Measurements from ENCODE around the gene MFSD11. TPM values are rescaled to one million over a fixed set of nuclear protein-coding genes. Genes with fewer than 3 reads are reported as not detected.
"Not testable (repeated sequence)": the region's sequence is repeated elsewhere in the genome, so short reads cannot be mapped to it uniquely, and the experiment has no call there.

MFSD11 gene
- polyA plus RNA-seq, 3 donors from 2014 or later = 25.2 to 48.0 (median 36.0) TPM

GRCh38 chr17:76713765-76714164 lies 24.2 kb upstream of the MFSD11 start:
- Mint-ChIP-seq H3K27ac (peak overlapping the region in 5 of 6 donors; percentile 68 to 100 (median 96)), H3K27me3 (ENCODE audit: low read depth in 3 of 3) (peaks cover 11 to 29% (median 29%) of the 10 kb centered on the region in 3 donors), H3K9me3 (no peaks in the 10 kb centered on the region), H3K36me3 (peaks cover 15 to 27% (median 15%) of the 10 kb centered on the region in 3 donors), H3K4me1 (peaks cover 52 to 63% of the 10 kb centered on the region in 2 donors), H3K4me3 (peak overlapping the region in 1 of 5 donors; percentile 2)
- DNase-seq = no peak

GRCh38 chr17:76714336-76714735 lies 23.6 kb upstream of the MFSD11 start:
- Mint-ChIP-seq H3K27ac (peak overlapping the region; percentile 57 to 100 (median 96)), H3K4me3 (no peak overlapping the region), H3K4me1 (peaks cover 50 to 58% of the 10 kb centered on the region in 2 donors), H3K9me3 (no peaks in the 10 kb centered on the region), H3K27me3 (ENCODE audit: low read depth in 3 of 3) (peaks cover 11 to 29% (median 27%) of the 10 kb centered on the region in 3 donors), H3K36me3 (peaks cover 15 to 30% (median 18%) of the 10 kb centered on the region in 3 donors)
- no peak for DNase-seq

- peaks cover 11 to 29% (median 23%) of the 10 kb centered on the region in 3 donors for H3K27me3 Mint-ChIP-seq (ENCODE audit: low read depth in 3 of 3)
- peak overlapping the region; percentile 70 to 87 (median 77) for H3K4me3 Mint-ChIP-seq
- peak overlapping the region; percentile 96 to 100 (median 98) for H3K27ac Mint-ChIP-seq
- peaks cover 17 to 36% (median 22%) of the 10 kb centered on the region in 3 donors for H3K36me3 Mint-ChIP-seq
- H3K4me1 Mint-ChIP-seq = peaks cover 44 to 51% of the 10 kb centered on the region in 2 donors
- no peaks in the 10 kb centered on the region for H3K9me3 Mint-ChIP-seq
- peak; percentile 67 to 72 (median 71) for DNase-seq
Observed at GRCh38 chr17:76714822-76715495, 23.0 kb upstream of the MFSD11 start.

- no peak for DNase-seq
- peaks cover 19 to 41% (median 22%) of the 10 kb centered on the region in 3 donors for H3K36me3 Mint-ChIP-seq
- peak overlapping the region; percentile 96 to 100 (median 98) for H3K27ac Mint-ChIP-seq
- H3K4me1 Mint-ChIP-seq = peaks cover 41 to 50% of the 10 kb centered on the region in 2 donors
- H3K4me3 Mint-ChIP-seq = peak overlapping the region; percentile 28 to 80 (median 71)
- H3K27me3 Mint-ChIP-seq (ENCODE audit: low read depth in 3 of 3) = peaks cover 11 to 29% (median 21%) of the 10 kb centered on the region in 3 donors
- no peaks in the 10 kb centered on the region for H3K9me3 Mint-ChIP-seq
Observed at GRCh38 chr17:76715496-76715830, 22.5 kb upstream of the MFSD11 start.

- peak; percentile 89 to 95 (median 91) for DNase-seq
- peaks cover 11 to 28% (median 21%) of the 10 kb centered on the region in 3 donors for H3K27me3 Mint-ChIP-seq (ENCODE audit: low read depth in 3 of 3)
- peak overlapping the region; percentile 2 to 80 (median 70) for H3K4me3 Mint-ChIP-seq
- H3K36me3 Mint-ChIP-seq = peaks cover 25 to 50% (median 27%) of the 10 kb centered on the region in 3 donors
- H3K4me1 Mint-ChIP-seq = peaks cover 38 to 45% of the 10 kb centered on the region in 2 donors
- H3K9me3 Mint-ChIP-seq = no peaks in the 10 kb centered on the region
- peak overlapping the region; percentile 96 to 100 (median 98) for H3K27ac Mint-ChIP-seq
Observed at GRCh38 chr17:76716146-76716838, 21.6 kb upstream of the MFSD11 start.

- H3K36me3 Mint-ChIP-seq = peaks cover 30 to 55% (median 33%) of the 10 kb centered on the region in 3 donors
- H3K27ac Mint-ChIP-seq = peak overlapping the region; percentile 96 to 100 (median 98)
- peaks cover 35 to 46% of the 10 kb centered on the region in 2 donors for H3K4me1 Mint-ChIP-seq
- DNase-seq = no peak
- H3K4me3 Mint-ChIP-seq = peak overlapping the region in 4 of 5 donors; percentile 2 to 80 (median 70)
- H3K27me3 Mint-ChIP-seq (ENCODE audit: low read depth in 3 of 3) = peaks cover 13 to 31% (median 21%) of the 10 kb centered on the region in 3 donors
- H3K9me3 Mint-ChIP-seq = no peaks in the 10 kb centered on the region
Observed at GRCh38 chr17:76716839-76717215, 21.1 kb upstream of the MFSD11 start.

- no peak for DNase-seq
Observed at GRCh38 chr17:76718516-76718915, 19.4 kb upstream of the MFSD11 start.

GRCh38 chr17:76720211-76720610 lies 17.7 kb upstream of the MFSD11 start:
- peaks cover 23 to 60% (median 36%) of the 10 kb centered on the region in 3 donors for H3K36me3 Mint-ChIP-seq
- H3K27me3 Mint-ChIP-seq (ENCODE audit: low read depth in 3 of 3) = peaks cover 16 to 32% (median 19%) of the 10 kb centered on the region in 3 donors
- no peak overlapping the region for H3K4me3 Mint-ChIP-seq

More at GRCh38 chr17:76718516-76718915, 19.4 kb upstream of the MFSD11 start:
- Mint-ChIP-seq H3K27ac (peak overlapping the region; percentile 23 to 98 (median 78)), H3K9me3 (no peaks in the 10 kb centered on the region), H3K27me3 (ENCODE audit: low read depth in 3 of 3) (peaks cover 16 to 39% (median 21%) of the 10 kb centered on the region in 3 donors), H3K36me3 (peaks cover 30 to 64% (median 37%) of the 10 kb centered on the region in 3 donors), H3K4me1 (peaks cover 42 to 50% of the 10 kb centered on the region in 2 donors), H3K4me3 (no peak overlapping the region)

GRCh38 chr17:76720941-76721340 lies 17.0 kb upstream of the MFSD11 start:
- H3K36me3 Mint-ChIP-seq = peaks cover 23 to 60% (median 42%) of the 10 kb centered on the region in 3 donors
- peaks cover 40 to 42% of the 10 kb centered on the region in 2 donors for H3K4me1 Mint-ChIP-seq
- H3K27ac Mint-ChIP-seq = peak overlapping the region in 4 of 6 donors; percentile 22 to 98 (median 68)
- H3K9me3 Mint-ChIP-seq = no peaks in the 10 kb centered on the region
- no peak overlapping the region for H3K4me3 Mint-ChIP-seq
- H3K27me3 Mint-ChIP-seq (ENCODE audit: low read depth in 3 of 3) = peaks cover 15 to 31% (median 20%) of the 10 kb centered on the region in 3 donors
- no peak for DNase-seq

More at GRCh38 chr17:76720211-76720610, 17.7 kb upstream of the MFSD11 start:
- no peaks in the 10 kb centered on the region for H3K9me3 Mint-ChIP-seq
- peak overlapping the region in 2 of 6 donors; percentile 19 to 98 for H3K27ac Mint-ChIP-seq
- H3K4me1 Mint-ChIP-seq = peaks cover 40 to 43% of the 10 kb centered on the region in 2 donors
- no peak for DNase-seq

GRCh38 chr17:76721463-76721862 lies 16.5 kb upstream of the MFSD11 start:
- H3K4me1 Mint-ChIP-seq = peaks cover 35 to 36% of the 10 kb centered on the region in 2 donors

GRCh38 chr17:76722279-76722678 lies 15.6 kb upstream of the MFSD11 start:
- Mint-ChIP-seq H3K27me3 (ENCODE audit: low read depth in 3 of 3) (peaks cover 22 to 36% (median 23%) of the 10 kb centered on the region in 3 donors), H3K4me1 (peaks cover 28 to 33% of the 10 kb centered on the region in 2 donors), H3K27ac (peak overlapping the region in 3 of 6 donors; percentile 72 to 98 (median 76)), H3K4me3 (no peak overlapping the region), H3K36me3 (peaks cover 21 to 50% (median 38%) of the 10 kb centered on the region in 3 donors), H3K9me3 (no peaks in the 10 kb centered on the region)
- no peak for DNase-seq

More at GRCh38 chr17:76721463-76721862, 16.5 kb upstream of the MFSD11 start:
- peaks cover 22 to 55% (median 39%) of the 10 kb centered on the region in 3 donors for H3K36me3 Mint-ChIP-seq
- H3K27me3 Mint-ChIP-seq (ENCODE audit: low read depth in 3 of 3) = peaks cover 15 to 31% (median 21%) of the 10 kb centered on the region in 3 donors
- peak overlapping the region; percentile 17 to 98 (median 74) for H3K27ac Mint-ChIP-seq
- no peaks in the 10 kb centered on the region for H3K9me3 Mint-ChIP-seq
- H3K4me3 Mint-ChIP-seq = no peak overlapping the region
- no peak for DNase-seq

- H3K27ac Mint-ChIP-seq = peak overlapping the region in 3 of 6 donors; percentile 22 to 71 (median 31)
- peaks cover 21 to 51% (median 38%) of the 10 kb centered on the region in 3 donors for H3K36me3 Mint-ChIP-seq
- not testable (repeated sequence) for DNase-seq, H3K9me3 Mint-ChIP-seq
- H3K4me1 Mint-ChIP-seq = peaks cover 33 to 38% of the 10 kb centered on the region in 2 donors
- H3K4me3 Mint-ChIP-seq = peak overlapping the region in 3 of 5 donors; percentile 2 to 38 (median 3)
- peaks cover 29 to 42% (median 29%) of the 10 kb centered on the region in 3 donors for H3K27me3 Mint-ChIP-seq (ENCODE audit: low read depth in 3 of 3)
Observed at GRCh38 chr17:76722977-76723376, 14.9 kb upstream of the MFSD11 start.

GRCh38 chr17:76723812-76724211 lies 14.1 kb upstream of the MFSD11 start:
- H3K27ac Mint-ChIP-seq = peak overlapping the region in 2 of 6 donors; percentile 67 to 99

More at GRCh38 chr17:76723812-76724211, 14.1 kb upstream of the MFSD11 start:
- peaks cover 28 to 36% (median 32%) of the 10 kb centered on the region in 3 donors for H3K27me3 Mint-ChIP-seq (ENCODE audit: low read depth in 3 of 3)
- no peaks in the 10 kb centered on the region for H3K9me3 Mint-ChIP-seq
- H3K4me1 Mint-ChIP-seq = peaks cover 35 to 44% of the 10 kb centered on the region in 2 donors
- H3K36me3 Mint-ChIP-seq = peaks cover 21 to 43% (median 34%) of the 10 kb centered on the region in 3 donors
- DNase-seq = no peak
- H3K4me3 Mint-ChIP-seq = peak overlapping the region in 1 of 5 donors; percentile 38
